ENCODE measurements around the gene METTL22.
"Not testable (repeated sequence)": the region's sequence is repeated elsewhere in the genome, so short reads cannot be mapped to it uniquely, and the experiment has no call there.

Gene METTL22

GRCh38 chr16:8634991-8635736, 13.7 kb downstream of the METTL22 start:
- DNase-seq, result no peak

- no peak for DNase-seq
These were observed 18.2 kb downstream of the METTL22 start for GRCh38 chr16:8639694-8640093.

GRCh38 chr16:8641671-8642070, 20.2 kb downstream of the METTL22 start:
- no peak for DNase-seq

- no peak for DNase-seq
These were observed 20.6 kb downstream of the METTL22 start for GRCh38 chr16:8642146-8642545.

GRCh38 chr16:8644211-8645140, 23.0 kb downstream of the METTL22 start:
- DNase-seq, result peak; percentile 72 to 74

GRCh38 chr16:8645141-8645521, 23.6 kb downstream of the METTL22 start:
- DNase-seq, result no peak

GRCh38 chr16:8645831-8646230, 24.3 kb downstream of the METTL22 start:
- no peak for DNase-seq

- no peak for DNase-seq
These were observed 25.0 kb downstream of the METTL22 start for GRCh38 chr16:8646326-8647053.

- DNase-seq, result no peak
These were observed 26.3 kb downstream of the METTL22 start for GRCh38 chr16:8647721-8648318.

- no peak for DNase-seq
These were observed 27.4 kb downstream of the METTL22 start for GRCh38 chr16:8648877-8649276.

GRCh38 chr16:8649829-8650554, 28.5 kb downstream of the METTL22 start:
- no peak for DNase-seq

- not testable (repeated sequence) for DNase-seq
These were observed 30.5 kb downstream of the METTL22 start for GRCh38 chr16:8651958-8652357.

GRCh38 chr16:8655184-8655717, 33.8 kb downstream of the METTL22 start:
- peak; percentile 56 to 57 for DNase-seq

GRCh38 chr16:8656376-8656775, 34.9 kb downstream of the METTL22 start:
- DNase-seq, result no peak

- DNase-seq, result peak in 1 of 2 donors; percentile 20
These were observed 39.4 kb downstream of the METTL22 start for GRCh38 chr16:8660841-8661301.

- DNase-seq, result no peak
These were observed 40.2 kb downstream of the METTL22 start for GRCh38 chr16:8661703-8662102.

- no peak for DNase-seq
These were observed 41.9 kb downstream of the METTL22 start for GRCh38 chr16:8663192-8664089.

GRCh38 chr16:8665529-8665928, 44.0 kb downstream of the METTL22 start:
- DNase-seq, result no peak

GRCh38 chr16:8667492-8667891, 46.0 kb downstream of the METTL22 start:
- no peak for DNase-seq

GRCh38 chr16:8668113-8668512, 46.6 kb downstream of the METTL22 start:
- DNase-seq, result no peak

GRCh38 chr16:8669481-8669880, 48.0 kb downstream of the METTL22 start:
- DNase-seq, result no peak

Measured in inflammatory macrophage treated with lipopolysaccharide for 1 hour (primary cell).